Embryonic facial prominence (tissue), 1 donor: ENCODE results near the gene NPIPB6.

Experiments used
- DNase-seq: peaks from one replicate; pipeline ENCODE4 v3.0.0-alpha.2; 2016; ENCODE audit errors: extremely low spot score

NPIPB6 gene

GRCh38 chr16:28298511-28298878, 64.8 kb downstream of the NPIPB6 start:
- no peak for DNase-seq

DNA sequence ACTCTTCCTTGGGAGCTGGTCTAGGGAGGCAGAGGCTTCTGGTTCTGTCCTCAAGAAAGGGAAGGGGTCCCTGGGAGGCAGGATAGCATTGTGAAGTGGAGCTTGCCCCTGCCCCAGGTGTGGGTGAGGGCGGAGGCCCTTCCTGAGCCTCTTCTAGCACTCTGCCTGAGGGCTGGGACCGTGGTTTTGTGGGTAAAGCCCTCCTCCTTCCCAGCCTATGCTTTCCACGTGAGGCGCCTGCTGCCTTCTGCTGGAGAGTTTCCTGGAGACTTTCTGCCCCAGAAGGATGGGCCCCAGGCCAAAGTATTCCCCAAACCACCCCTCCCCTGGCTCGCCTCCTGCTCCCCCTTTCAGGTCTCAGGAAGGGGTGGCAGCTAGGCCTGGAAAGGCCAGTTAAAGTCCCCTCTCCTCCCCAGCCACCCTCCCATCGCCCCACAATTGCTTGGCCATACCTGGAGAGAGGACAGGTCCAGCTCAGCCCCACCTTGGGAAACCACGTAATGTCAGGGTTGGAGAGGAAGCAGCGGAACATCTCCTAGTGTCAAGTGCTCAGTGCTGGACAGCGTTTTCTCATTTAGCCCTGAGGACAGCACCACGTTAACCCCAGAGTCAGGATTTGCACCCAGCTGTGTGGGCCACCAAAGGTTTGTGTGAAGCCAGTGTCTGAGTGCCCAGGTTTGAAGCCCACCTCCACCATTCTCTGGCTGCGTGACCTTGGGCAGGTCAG, 65.4 kb downstream of the NPIPB6 start:
- DNase-seq, result no peak

DNA sequence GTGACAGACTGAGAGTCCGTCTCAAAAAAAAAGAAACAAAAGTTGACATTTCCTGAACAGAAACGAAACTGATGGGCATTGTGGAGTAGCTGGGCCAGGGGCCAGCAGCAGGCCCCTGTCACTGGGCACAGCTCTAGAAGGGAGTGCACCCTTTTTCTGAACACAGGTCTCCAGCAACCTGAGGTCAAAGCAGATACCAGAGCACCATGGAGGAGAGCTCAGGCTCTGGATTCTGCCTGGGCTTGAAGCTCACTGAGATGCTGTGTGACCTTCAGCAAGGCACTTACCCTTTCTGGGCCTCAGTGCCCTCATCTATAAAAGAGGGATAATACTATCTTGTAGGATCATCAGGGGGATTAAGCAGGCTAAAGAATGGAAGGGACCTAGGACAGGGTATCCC, 66.0 kb downstream of the NPIPB6 start:
- DNase-seq, result no peak

- DNase-seq, result no peak
Measured at GRCh38 chr16:28295276-28295675, 68.0 kb downstream of the NPIPB6 start.

- DNase-seq, result no peak
Measured at GRCh38 chr16:28294201-28294600, 69.1 kb downstream of the NPIPB6 start.

GRCh38 chr16:28293601-28293960, 69.7 kb downstream of the NPIPB6 start:
- no peak for DNase-seq

DNA sequence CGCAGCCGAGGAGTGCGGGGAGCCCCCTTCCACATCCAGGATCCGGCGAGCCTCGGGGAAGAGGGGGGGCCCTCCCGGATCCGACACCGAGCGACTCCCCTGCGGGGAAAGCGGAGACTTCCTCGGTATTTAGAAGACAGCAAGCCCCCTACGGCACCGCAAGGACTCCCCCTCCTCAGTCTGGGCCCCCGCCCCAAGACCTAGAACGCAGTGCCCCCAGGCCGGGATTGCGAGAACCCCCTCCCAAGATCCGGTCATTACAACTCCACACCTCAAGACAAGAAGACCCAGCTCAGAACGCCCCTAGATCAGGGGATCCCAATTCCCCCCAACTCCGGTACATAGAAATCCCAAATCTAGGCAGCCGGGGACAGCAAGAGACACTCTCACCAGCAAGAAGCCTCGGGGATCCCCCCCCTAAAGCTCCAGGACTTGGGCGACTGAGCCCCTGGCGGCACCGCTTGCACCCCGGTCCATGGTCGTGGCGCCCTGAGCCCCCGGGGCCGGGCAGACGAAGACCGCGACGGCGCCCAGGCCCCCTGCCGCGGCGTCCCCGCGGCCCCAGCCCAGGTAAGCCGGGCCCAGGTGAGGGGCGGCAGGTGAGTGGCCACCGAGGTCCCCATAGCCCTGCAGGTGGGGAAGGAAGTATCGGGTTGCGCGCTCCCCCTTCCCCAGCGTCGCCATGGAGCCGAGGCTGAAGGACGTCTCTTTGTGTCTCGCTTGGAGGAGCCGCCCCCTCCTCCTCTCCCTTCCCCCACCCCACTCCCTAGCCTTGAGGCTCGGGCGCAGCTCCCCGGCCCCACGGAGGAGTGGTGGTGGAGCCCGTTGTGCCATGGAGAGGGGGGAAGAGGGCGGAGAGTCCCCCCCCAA, 70.3 kb downstream of the NPIPB6 start:
- peak; percentile 28 for DNase-seq
